Hepatocyte (in vitro differentiated cells): ENCODE results near the gene BMP6. TPM values are rescaled to one million over a fixed set of nuclear protein-coding genes. Genes with fewer than 3 reads are reported as not detected.

Source experiments
- DNase-seq: peaks from one replicate; pipeline ENCODE4 v3.0.0-alpha.2; 2016; ENCODE audit warnings: low spot score
- H2AFZ ChIP-seq: fragments of 200-600 bp; sonication (generic); 2 replicates; pipeline ENCODE4 v1.6.0; 2016; ENCODE audit warnings: antibody characterized with exemption, mild to moderate bottlenecking
- H3K27ac ChIP-seq: fragments of 200-600 bp; sonication (generic); 2 replicates; pipeline ENCODE4 v1.5.1; 2016; ENCODE audit warnings: mild to moderate bottlenecking
- H3K27me3 ChIP-seq: fragments of 200-600 bp; sonication (generic); 2 replicates; pipeline ENCODE4 v1.6.1; 2016
- H3K36me3 ChIP-seq: fragments of 200-600 bp; sonication (generic); replicated peaks from 2 replicates; pipeline ENCODE4 v1.5.1; 2016; ENCODE audit warnings: low read depth; ENCODE audit not compliant: insufficient read depth
- H3K4me1 ChIP-seq: fragments of 200-600 bp; sonication (generic); 2 replicates; pipeline ENCODE4 v1.5.1; 2016; ENCODE audit warnings: mild to moderate bottlenecking, moderate library complexity; ENCODE audit not compliant: insufficient read depth
- H3K4me2 ChIP-seq: fragments of 200-600 bp; sonication (generic); 2 replicates; pipeline ENCODE4 v1.6.0; 2016
- H3K4me3 ChIP-seq: fragments of 200-600 bp; sonication (generic); 2 replicates; pipeline ENCODE4 v1.5.1; 2016; ENCODE audit warnings: mild to moderate bottlenecking
- H3K79me2 ChIP-seq: fragments of 200-600 bp; sonication (generic); 2 replicates; pipeline ENCODE4 v1.6.0; 2017; ENCODE audit warnings: mild to moderate bottlenecking
- H3K9me2 ChIP-seq: fragments of 200-600 bp; sonication (generic); replicated peaks from 2 replicates; pipeline ENCODE4 v1.6.0; 2017; ENCODE audit warnings: mild to moderate bottlenecking; ENCODE audit not compliant: insufficient read depth
- H3K9me3 ChIP-seq: fragments of 200-600 bp; sonication (generic); 2 replicates; pipeline ENCODE4 v1.5.1; 2016; ENCODE audit warnings: low read depth, mild to moderate bottlenecking
- H4K20me1 ChIP-seq: fragments of 200-600 bp; sonication (generic); 2 replicates; pipeline ENCODE4 v1.6.0; 2016; ENCODE audit warnings: mild to moderate bottlenecking; ENCODE audit not compliant: insufficient read depth, poor library complexity, severe bottlenecking
- CTCF ChIP-seq: fragments of 200-600 bp; sonication (generic); IDR thresholded peaks from 2 replicates; pipeline ENCODE4 v1.5.1; 2016; ENCODE audit warnings: antibody characterized with exemption, mild to moderate bottlenecking; ENCODE audit not compliant: poor library complexity
- EZH2 ChIP-seq: fragments of 200-600 bp; sonication (generic); IDR thresholded peaks from 2 replicates; pipeline ENCODE4 v1.6.1; 2016; ENCODE audit warnings: antibody characterized with exemption, mild to moderate bottlenecking, borderline replicate concordance
- EZH2phosphoT487 ChIP-seq: fragments of 200-600 bp; sonication (generic); IDR thresholded peaks from one replicate; pipeline ENCODE4 v1.6.1; 2018; ENCODE audit warnings: antibody characterized with exemption, mild to moderate bottlenecking, low read depth, moderate library complexity; ENCODE audit not compliant: unreplicated experiment, severe bottlenecking
- WGBS: methylation state at CpG from one replicate; pipeline ENCODE4 v1.1.6; 2016; ENCODE audit warnings: low lambda C conversion rate; ENCODE audit errors: missing lambda C conversion rate; 5-methylcytosine and 5-hydroxymethylcytosine counted together
- polyA plus RNA-seq: library from polyadenylated mRNA; unstranded; fragments of >200 nt; fragmentation: Nextera tagmentation; extraction: Ambion mirVana; gene quantifications from 2 replicates; pipeline ENCODE4 v1.2.1, GENCODE V29; 2016
- total RNA-seq: library from RNA; depleted of rRNA; stranded (reverse); fragments of >200 nt; gene quantifications from 2 replicates; pipeline ENCODE4 v1.2.3, GENCODE V29; 2014

Gene BMP6
- total and polyA plus RNA-seq, 2 experiments from 2014 or later = 4.0 to 4.3 TPM

GRCh38 chr6:7734707-7735383, 8.9 kb downstream of the BMP6 start:
- H3K27ac ChIP-seq = no peak overlapping the region
- H3K79me2 ChIP-seq = no peaks in the 10 kb centered on the region
- no peak overlapping the region for H3K4me2 ChIP-seq
- no peaks in the 10 kb centered on the region for H3K9me2 ChIP-seq
- H2AFZ ChIP-seq = no peak overlapping the region
- H3K27me3 ChIP-seq = peaks cover 59% of the 10 kb centered on the region
- no peak overlapping the region for H3K4me3 ChIP-seq
- no peaks in the 10 kb centered on the region for H4K20me1 ChIP-seq
- 87% methylated on average over 18 of the region's 18 CpGs for WGBS
- no peaks in the 10 kb centered on the region for H3K36me3 ChIP-seq
- TF ChIP-seq EZH2phosphoT487 (no peak), EZH2 (no peak), CTCF (no peak)
- DNase-seq = no peak
- no peaks in the 10 kb centered on the region for H3K9me3 ChIP-seq
- no peaks in the 10 kb centered on the region for H3K4me1 ChIP-seq

- DNase-seq = no peak
- Histone ChIP-seq H3K27me3 (peaks cover 48% of the 10 kb centered on the region), H2AFZ (no peak overlapping the region), H3K27ac (no peak overlapping the region), H4K20me1 (no peaks in the 10 kb centered on the region), H3K36me3 (no peaks in the 10 kb centered on the region), H3K4me3 (no peak overlapping the region), H3K4me1 (no peaks in the 10 kb centered on the region), H3K9me2 (no peaks in the 10 kb centered on the region), H3K79me2 (no peaks in the 10 kb centered on the region), H3K9me3 (no peaks in the 10 kb centered on the region), H3K4me2 (no peak overlapping the region)
- WGBS = 96% methylated on average over 3 of the region's 3 CpGs
- TF ChIP-seq CTCF (no peak), EZH2 (no peak), EZH2phosphoT487 (no peak)
Measured at GRCh38 chr6:7737106-7737505, 11.2 kb downstream of the BMP6 start.

- Histone ChIP-seq H3K4me1 (no peaks in the 10 kb centered on the region), H3K4me2 (no peak overlapping the region), H3K27ac (no peak overlapping the region), H3K36me3 (no peaks in the 10 kb centered on the region), H3K9me3 (no peaks in the 10 kb centered on the region), H3K79me2 (no peaks in the 10 kb centered on the region), H3K9me2 (no peaks in the 10 kb centered on the region), H4K20me1 (no peaks in the 10 kb centered on the region), H3K4me3 (no peak overlapping the region), H2AFZ (no peak overlapping the region), H3K27me3 (peaks cover 45% of the 10 kb centered on the region)
- no peak for DNase-seq
- 64% methylated on average over 2 of the region's 2 CpGs for WGBS
- no peak for TF ChIP-seq CTCF
Measured at GRCh38 chr6:7737867-7738266, 12.0 kb downstream of the BMP6 start.
